GM18511 (cell line): Measurements from ENCODE around the gene PCDHA3.
"Not testable (repeated sequence)": the region's sequence is repeated elsewhere in the genome, so short reads cannot be mapped to it uniquely, and the experiment has no call there.

Experiments used
- ATAC-seq: cut with Tn5 transposase; IDR thresholded peaks from one replicate; pipeline ENCODE4 v1.9.1; 2021; ENCODE audit warnings: mild to moderate bottlenecking, moderate library complexity; ENCODE audit not compliant: unreplicated experiment

The PCDHA3 gene

DNA sequence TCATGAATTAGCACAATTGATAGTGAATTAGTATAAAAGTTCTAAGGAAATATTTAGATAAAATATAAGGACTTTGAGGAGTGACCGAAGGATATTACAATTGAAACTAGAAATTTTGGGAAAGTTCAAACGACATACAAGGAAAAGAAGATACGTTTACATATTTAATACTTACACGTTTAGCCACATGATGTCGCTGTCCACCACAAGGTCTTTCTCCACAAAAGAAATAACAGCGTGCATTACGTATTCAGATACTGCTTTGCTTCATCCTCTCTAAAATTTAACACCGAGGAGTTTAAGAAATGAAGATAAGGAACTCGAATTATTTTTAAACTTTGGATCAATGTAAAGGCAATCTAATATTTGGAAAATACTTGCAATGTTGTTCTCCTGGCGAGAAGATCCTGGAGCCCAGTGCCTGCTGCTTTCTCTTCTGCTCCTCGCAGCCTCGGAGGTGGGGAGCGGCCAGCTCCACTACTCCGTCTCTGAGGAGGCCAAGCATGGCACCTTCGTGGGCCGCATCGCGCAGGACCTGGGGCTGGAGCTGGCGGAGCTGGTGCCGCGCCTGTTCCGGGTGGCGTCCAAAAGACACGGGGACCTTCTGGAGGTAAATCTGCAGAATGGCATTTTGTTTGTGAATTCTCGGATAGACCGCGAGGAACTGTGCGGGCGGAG lies at the start of gene PCDHA3:
PCDHA3 (plus strand) TSS at position 242 of the 678 bp plus-strand sequence.
- ATAC-seq = no peak

DNA sequence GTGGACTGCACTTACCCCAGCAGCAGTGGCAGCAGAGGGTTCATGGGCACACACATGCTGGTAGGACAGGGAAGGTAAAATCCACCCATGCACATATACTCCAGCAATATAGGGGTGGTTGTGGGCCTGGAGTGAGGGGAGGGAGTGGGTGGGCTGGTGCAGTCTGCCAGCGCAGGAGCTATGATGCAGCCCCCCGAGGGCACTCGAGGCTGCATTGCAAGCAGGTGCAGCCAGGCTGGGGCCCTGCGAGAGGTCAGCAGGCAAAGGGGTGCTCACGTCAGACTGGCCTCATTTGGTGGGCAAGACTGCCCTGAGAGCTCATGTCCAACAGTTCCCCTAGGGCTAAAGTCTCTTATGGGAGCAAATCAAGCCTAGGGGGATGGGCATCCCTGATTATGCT lies 47.3 kb upstream of the PCDHA3 start:
- no peak for ATAC-seq

DNA sequence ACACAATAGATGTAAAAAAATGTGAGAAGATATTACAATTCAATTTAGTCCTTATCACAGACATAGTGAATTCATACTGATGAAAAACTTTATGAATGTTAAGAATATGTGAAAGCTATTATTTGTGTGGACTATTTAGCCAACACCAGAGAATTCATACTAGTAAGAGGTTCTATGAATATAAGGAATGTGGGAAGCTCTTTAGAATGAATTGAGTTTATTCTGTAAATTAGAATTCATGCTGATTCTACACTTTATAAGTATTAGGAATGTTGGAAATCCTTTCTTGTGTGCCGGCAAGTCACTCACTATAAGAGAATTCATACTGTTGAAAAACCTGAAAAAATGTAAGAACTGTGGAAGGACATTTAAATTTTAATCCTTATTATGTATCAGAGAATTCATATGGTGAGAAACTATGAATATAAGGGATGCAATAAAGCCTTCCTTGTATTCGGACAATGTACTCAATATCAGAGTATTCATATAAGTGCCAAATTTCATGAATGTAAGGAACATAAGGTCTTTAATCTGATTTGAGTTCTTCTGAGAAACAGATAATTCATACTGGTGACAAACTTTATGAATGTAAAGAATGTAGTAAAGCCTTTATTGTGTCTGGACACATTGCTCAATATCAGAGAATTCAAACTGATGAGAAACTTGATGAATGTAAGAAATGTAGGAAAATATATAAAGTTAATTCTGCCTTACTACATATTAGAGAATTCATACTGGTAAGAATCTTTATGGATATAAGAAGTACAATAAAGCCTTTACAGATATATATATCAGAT lies 36.5 kb upstream of the PCDHA3 start:
- ATAC-seq = no peak

DNA sequence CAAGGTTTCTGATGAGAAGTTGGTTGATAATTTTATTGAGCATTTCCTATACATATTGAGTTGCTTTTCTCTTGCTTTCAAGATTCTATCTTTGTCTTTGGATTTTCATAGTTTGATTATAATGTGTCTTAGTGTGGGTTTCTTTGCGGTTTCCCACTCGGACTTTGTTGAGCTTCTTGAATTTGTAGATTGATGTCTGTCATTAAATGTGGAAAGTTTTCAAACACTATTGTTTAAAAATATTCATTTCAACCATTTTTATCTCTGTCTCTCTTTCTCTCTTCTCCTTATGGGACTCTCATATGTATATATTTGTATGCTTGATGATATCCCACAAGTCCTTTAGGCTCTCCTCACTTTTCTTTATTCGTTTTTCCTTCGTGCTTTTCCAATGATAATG lies 33.4 kb upstream of the PCDHA3 start:
- no peak for ATAC-seq

DNA sequence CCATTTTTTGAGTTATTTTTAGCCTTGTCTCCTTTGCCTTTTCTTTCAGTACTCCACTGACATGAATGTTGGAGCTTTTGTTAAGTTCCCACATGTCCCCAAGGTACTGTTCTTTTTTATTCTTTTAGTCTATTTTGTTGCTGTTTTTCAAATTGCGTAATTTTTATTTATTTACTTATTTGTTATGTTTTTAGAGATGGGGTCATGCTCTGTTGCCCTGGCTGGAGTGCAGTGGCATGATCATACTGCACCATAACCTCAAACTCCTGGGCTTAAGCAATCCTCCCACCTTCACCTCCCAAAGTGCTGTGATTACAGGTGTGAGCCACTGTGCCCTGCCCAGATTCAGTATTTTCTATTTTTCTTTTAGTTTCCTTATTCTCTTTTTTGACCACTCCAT lies 20.3 kb upstream of the PCDHA3 start:
- no peak for ATAC-seq

DNA sequence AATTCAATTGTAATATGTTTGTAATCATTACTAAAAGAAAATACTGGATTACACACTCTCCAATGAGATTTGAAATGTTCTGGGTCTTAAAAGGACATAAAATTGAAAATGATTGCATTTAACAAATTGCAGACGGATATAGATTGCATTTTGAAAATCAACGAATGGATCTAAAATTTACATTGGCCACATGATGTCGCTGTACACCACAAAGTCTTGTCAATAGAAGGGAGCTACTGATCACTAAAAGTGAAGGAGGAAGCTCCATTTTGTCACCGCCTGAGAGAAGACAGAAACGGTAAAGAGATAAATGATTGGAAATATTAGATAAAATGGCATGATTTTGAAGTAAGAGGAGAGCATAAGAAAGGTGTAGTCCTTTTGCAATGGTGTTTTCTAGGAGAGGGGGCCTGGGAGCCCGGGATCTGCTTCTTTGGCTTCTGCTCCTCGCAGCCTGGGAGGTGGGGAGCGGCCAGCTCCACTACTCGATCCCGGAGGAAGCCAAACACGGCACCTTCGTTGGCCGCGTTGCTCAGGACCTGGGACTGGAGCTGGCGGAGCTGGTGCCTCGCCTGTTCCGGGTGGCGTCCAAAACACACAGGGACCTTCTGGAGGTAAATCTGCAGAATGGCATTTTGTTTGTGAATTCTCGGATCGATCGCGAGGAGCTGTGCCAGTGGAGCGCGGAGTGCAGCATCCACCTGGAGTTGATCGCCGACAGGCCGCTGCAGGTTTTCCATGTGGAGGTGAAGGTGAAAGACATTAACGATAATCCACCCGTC lies 14.8 kb upstream of the PCDHA3 start, which contains the start of gene PCDHA1:
PCDHA1 (plus strand) TSS at position 236 of the 782 bp plus-strand sequence.
- no peak for ATAC-seq

DNA sequence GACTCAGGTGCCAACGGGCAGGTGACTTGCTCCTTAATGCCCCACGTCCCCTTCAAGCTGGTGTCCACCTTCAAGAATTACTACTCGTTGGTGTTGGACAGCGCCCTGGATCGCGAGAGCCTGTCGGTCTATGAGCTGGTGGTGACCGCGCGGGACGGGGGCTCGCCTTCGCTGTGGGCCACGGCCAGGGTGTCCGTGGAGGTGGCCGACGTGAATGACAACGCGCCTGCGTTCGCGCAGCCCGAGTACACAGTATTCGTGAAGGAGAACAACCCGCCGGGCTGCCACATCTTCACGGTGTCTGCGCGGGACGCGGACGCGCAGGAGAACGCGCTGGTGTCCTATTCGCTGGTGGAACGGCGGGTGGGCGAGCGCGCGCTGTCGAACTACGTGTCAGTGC lies 13.4 kb upstream of the PCDHA3 start:
- ATAC-seq = not testable (repeated sequence)

DNA sequence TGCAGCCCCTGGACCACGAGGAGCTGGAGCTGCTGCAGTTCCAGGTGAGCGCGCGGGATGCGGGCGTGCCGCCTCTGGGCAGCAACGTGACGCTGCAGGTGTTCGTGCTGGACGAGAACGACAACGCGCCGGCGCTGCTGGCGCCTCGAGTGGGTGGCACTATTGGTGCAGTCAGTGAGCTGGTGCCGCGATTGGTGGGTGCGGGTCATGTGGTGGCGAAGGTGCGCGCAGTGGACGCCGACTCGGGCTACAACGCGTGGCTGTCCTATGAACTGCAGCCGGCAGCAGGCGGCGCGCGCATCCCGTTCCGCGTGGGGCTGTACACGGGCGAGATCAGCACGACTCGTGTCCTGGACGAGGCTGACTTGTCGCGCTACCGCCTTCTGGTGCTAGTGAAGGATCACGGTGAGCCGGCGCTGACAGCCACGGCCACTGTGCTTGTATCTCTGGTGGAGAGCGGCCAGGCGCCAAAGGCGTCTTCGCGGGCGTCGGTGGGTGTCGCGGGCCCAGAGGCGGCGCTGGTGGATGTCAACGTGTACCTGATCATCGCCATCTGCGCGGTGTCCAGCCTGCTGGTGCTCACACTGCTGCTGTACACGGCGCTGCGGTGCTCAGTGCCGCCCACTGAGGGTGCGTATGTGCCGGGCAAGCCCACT lies 12.9 kb upstream of the PCDHA3 start:
- not testable (repeated sequence) for ATAC-seq

DNA sequence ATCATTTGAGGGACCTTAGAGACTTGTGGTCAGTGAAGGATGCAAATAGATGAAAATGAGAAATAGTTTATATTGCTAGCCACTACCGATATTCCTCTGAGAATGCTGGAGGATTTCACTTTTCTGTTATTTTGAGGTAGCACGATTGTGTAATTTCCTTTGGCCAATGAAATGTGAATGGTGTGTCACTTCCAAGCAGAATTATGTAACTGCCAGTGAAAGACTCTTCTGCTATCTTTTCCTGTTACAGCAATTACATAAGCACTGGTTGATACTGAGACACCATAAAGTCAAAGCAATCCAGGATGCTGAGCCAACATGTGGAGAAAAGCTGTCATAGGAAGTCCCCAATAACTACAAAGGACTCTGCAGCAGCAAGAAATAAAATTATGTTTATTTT lies 9.8 kb upstream of the PCDHA3 start:
- ATAC-seq = no peak

DNA sequence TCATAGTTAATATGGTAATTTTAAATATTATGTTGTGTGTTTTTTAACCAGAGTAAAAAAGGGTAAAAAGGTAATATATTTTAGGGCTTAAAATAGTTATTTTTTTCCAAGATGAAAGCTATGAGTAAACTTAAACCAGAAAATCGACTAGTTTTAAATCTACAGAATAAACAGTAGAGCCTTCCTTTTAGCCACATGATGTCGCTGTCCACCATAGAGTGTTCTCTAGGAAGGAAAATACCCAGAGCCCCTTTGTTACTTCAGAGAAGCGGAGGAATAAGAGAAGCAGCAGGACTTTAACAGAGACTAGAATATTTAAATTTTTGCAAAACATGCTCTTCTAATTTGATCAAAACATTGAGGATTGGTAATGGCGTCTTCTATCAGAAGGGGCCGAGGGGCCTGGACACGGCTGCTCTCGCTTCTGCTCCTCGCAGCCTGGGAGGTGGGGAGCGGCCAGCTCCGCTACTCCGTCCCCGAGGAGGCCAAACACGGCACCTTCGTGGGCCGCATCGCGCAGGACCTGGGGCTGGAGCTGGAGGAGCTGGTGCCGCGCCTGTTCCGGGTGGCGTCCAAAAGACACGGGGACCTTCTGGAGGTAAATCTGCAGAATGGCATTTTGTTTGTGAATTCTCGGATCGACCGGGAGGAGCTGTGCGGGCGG lies 6.1 kb upstream of the PCDHA3 start, which contains the start of gene PCDHA2:
PCDHA2 (plus strand) TSS at position 258 of the 664 bp plus-strand sequence.
- ATAC-seq = no peak

DNA sequence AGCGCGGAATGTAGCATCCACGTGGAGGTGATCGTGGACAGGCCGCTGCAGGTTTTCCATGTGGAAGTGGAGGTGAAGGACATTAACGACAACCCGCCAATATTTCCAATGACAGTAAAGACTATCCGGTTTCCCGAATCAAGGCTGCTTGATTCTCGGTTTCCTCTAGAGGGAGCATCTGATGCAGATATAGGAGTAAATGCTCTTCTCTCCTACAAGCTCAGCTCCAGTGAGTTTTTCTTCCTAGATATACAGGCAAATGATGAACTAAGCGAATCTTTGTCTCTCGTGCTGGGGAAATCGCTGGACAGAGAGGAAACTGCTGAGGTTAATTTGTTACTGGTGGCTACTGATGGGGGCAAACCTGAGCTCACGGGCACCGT lies 5.6 kb upstream of the PCDHA3 start:
- ATAC-seq = no peak

DNA sequence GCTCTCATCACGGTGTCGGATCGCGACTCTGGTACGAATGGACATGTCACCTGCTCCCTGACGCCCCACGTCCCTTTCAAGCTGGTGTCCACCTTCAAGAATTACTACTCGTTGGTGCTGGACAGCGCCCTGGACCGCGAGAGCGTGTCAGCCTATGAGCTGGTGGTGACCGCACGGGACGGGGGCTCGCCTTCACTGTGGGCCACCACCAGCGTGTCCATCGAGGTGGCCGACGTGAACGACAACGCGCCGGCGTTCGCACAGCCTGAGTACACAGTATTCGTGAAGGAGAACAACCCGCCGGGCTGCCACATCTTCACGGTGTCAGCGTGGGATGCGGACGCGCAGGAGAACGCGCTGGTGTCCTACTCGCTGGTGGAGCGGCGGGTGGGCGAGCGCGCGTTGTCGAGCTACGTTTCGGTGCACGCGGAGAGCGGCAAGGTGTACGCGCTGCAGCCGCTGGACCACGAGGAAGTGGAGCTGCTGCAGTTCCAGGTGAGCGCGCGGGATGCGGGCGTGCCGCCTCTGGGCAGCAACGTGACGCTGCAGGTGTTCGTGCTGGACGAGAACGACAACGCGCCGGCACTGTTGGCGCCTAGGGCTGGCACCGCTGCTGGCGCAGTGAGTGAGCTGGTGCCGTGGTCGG lies 4.7 kb upstream of the PCDHA3 start:
- ATAC-seq = not testable (repeated sequence)

DNA sequence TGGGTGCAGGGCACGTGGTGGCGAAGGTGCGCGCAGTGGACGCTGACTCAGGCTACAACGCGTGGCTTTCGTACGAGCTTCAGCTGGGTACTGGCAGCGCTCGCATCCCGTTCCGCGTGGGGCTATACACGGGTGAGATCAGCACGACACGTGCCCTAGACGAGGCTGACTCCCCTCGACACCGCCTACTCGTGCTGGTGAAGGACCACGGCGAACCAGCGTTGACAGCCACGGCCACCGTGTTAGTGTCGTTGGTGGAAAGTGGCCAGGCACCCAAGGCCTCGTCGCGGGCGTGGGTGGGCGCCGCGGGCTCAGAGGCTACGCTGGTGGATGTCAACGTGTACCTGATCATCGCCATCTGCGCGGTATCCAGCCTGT lies 4.2 kb upstream of the PCDHA3 start:
- ATAC-seq = no peak

DNA sequence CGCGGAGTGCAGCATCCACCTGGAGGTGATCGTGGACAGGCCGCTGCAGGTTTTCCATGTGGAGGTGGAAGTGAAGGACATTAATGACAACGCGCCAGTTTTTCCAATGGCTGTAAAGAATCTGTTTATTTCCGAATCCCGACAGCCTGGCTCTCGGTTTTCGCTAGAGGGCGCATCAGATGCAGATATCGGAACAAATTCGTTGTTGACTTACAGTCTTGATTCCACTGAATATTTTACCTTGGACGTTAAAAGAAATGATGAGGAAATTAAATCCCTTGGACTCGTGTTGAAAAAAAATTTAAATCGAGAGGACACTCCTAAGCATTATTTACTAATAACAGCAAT lies 611 bp downstream of the PCDHA3 start:
- no peak for ATAC-seq

DNA sequence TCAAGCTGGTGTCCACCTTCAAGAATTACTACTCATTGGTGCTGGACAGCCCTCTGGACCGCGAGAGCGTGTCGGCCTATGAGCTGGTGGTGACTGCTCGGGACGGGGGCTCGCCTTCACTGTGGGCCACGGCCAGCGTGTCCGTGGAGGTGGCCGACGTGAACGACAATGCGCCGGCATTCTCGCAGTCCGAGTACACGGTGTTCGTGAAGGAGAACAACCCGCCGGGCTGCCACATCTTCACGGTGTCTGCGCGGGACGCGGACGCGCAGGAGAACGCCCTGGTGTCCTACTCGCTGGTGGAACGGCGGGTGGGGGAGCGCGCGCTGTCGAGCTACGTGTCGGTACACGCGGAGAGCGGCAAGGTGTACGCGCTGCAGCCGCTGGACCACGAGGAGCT lies 1.5 kb downstream of the PCDHA3 start:
- ATAC-seq = not testable (repeated sequence)

DNA sequence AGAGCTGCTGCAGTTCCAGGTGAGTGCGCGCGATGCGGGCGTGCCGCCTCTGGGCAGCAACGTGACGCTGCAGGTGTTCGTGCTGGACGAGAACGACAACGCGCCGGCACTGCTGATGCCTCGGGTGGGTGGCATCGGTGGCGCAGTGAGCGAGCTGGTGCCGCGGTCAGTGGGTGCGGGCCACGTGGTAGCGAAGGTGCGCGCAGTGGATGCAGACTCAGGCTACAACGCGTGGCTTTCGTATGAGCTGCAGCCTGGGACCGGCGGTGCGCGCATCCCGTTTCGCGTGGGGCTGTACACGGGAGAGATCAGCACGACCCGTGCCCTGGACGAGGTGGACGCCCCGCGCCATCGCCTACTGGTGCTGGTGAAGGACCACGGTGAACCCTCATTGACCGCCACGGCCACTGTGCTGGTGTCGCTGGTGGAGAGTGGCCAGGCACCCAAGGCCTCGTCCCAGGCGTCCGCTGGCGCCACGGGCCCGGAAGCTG lies 2.0 kb downstream of the PCDHA3 start:
- no peak for ATAC-seq

DNA sequence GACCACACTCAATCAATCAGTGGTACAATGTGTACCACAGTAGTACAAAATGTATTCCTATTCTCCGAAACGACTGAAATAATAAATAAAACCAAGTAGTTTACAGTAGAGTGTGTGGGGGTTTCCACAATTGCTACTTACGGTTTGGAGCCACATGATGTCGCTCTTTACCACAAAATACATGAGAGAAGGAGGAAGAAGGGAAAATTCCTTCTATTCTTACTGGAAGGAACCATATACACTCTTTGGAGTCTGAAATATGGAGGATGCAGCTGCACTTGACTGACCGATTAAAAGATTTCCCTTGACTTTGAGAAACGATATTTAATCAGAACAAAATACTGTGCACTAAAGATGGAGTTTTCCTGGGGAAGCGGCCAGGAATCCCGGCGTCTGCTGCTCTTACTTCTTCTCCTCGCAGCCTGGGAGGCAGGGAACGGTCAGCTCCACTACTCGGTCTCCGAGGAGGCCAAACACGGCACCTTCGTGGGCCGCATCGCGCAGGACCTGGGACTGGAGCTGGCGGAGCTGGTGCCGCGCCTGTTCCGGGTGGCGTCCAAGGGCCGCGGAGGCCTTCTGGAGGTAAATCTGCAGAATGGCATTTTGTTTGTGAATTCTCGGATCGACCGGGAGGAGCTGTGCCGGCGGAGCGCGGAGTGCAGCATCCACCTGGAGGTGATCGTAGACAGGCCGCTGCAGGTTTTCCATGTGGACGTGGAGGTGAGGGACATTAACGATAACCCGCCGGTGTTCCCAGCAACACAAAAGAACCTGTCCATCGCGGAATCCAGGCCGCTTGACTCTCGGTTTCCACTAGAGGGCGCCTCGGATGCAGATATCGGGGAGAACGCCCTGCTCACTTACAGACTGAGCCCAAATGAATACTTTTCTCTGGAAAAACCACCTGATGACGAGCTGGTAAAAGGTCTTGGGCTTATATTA lies 6.2 kb downstream of the PCDHA3 start, which contains the start of gene PCDHA4:
PCDHA4 (plus strand) TSS at position 235 of the 942 bp plus-strand sequence.
- ATAC-seq = no peak

DNA sequence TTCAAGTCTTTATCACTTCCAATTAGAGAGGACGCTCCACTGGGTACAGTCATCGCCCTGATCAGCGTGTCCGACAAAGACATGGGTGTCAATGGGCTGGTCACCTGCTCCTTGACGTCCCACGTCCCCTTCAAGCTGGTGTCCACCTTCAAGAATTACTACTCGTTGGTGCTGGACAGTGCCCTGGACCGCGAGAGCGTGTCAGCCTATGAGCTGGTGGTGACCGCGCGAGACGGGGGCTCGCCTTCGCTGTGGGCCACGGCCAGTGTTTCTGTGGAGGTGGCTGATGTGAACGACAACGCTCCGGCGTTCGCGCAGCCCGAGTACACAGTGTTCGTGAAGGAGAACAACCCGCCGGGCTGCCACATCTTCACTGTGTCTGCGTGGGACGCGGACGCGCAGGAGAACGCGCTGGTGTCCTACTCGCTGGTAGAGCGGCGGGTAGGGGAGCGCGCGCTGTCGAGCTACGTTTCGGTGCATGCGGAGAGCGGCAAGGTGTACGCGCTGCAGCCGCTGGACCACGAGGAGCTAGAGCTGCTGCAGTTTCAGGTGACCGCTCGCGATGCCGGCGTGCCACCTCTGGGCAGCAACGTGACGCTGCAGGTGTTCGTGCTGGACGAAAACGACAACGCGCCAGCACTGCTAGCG lies 7.5 kb downstream of the PCDHA3 start:
- ATAC-seq = not testable (repeated sequence)
